K562 (cell line): ENCODE measurements around the gene TRNP1. TPM values are rescaled to one million over a fixed set of nuclear protein-coding genes. Genes with fewer than 3 reads are reported as not detected.

Source experiments
- ATAC-seq: fragments of 200-7000 bp; cut with Tn5 transposase; 3 replicates; pipeline ENCODE4 v1.9.1; 2020; ENCODE audit warnings: moderate library complexity
- BruUV-seq: library from RNA; stranded (reverse); fragments of 400-500 nt; replicated peaks from 2 replicates; lab custom pipeline; 2021; lab: Mats Ljungman, UMichigan
- CTCF ChIA-PET: fragments of 300-600 bp; formaldehyde crosslinking; extraction: SDS; loops from one replicate; lab custom pipeline; 2021; ENCODE audit warnings: low intra/inter-chr PET ratio; lab: Yijun Ruan, JAX
- POLR2A ChIA-PET: fragments of 300-600, 350-650 bp; sonication (Branson Sonifier 250); formaldehyde crosslinking; extraction: SDS; loops from one replicate; lab custom pipeline; 2021; ENCODE audit warnings: antibody characterized with exemption, inconsistent platforms; lab: Yijun Ruan, JAX
- DNase-seq, 4 experiments: peaks; one replicate each; pipeline versions ENCODE4 v3.0.0 to v3.0.0-alpha.2; 2011 to 2018; ENCODE audit warnings: low spot score in 3 of 4, mixed read lengths in 3 of 4; ENCODE audit errors: extremely low read depth in 1 of 4
- FAIRE-seq: peaks from 2 replicates; lab custom pipeline; 2011; peaks lifted over from hg19 to GRCh38; lab: Jason Lieb, UNC
- H2AFZ ChIP-seq: 2 replicates; pipeline ENCODE4 v1.6.0; 2011; ENCODE audit warnings: low read depth, low read length, control low read depth, inconsistent platforms
- H3K27ac ChIP-seq: fragments of 200-600 bp; 3 replicates; pipeline ENCODE4 v1.8.0; 2011; ENCODE audit warnings: low read depth, mild to moderate bottlenecking, control low read depth, inconsistent platforms, low read length, moderate library complexity, mixed read lengths; ENCODE audit errors: extremely low read depth
- H3K27me3 ChIP-seq, 2 experiments: fragments of 300-600 bp in 1 of 2; 2 replicates in 1 of 2; 3 replicates in 1 of 2; pipeline versions ENCODE4 v1.6.0 to v1.8.0; 2011; ENCODE audit warnings: inconsistent platforms in 2 of 2, low read length in 2 of 2, mild to moderate bottlenecking in 1 of 2, mixed read lengths in 1 of 2, moderate library complexity in 1 of 2; ENCODE audit not compliant: control insufficient read depth in 2 of 2, insufficient read depth in 2 of 2
- H3K36me3 ChIP-seq: fragments of 300-600 bp; 3 replicates; pipeline ENCODE4 v1.8.0; 2011; ENCODE audit warnings: mild to moderate bottlenecking, low read length, inconsistent platforms; ENCODE audit not compliant: control insufficient read depth, insufficient read depth
- H3K4me1 ChIP-seq, 2 experiments: fragments of 200-600 bp in 1 of 2; replicated peaks in 1 of 2; 2 replicates in 1 of 2; 3 replicates in 1 of 2; pipeline versions ENCODE4 v1.5.1 to v1.8.0; 2011; ENCODE audit warnings: inconsistent platforms in 2 of 2, low read length in 2 of 2, mild to moderate bottlenecking in 1 of 2, mixed read lengths in 1 of 2, moderate library complexity in 1 of 2; ENCODE audit not compliant: control insufficient read depth in 2 of 2, insufficient read depth in 2 of 2
- H3K4me2 ChIP-seq: 2 replicates; pipeline ENCODE4 v1.6.1; 2011; ENCODE audit warnings: low read length, control low read depth, inconsistent platforms, mixed read lengths; ENCODE audit not compliant: insufficient read depth
- H3K4me3 ChIP-seq: fragments of 200-600 bp; sonication (generic), shearing (Covaris generic); 2 replicates; pipeline ENCODE4 v1.5.1; 2016; ENCODE audit warnings: control low read depth, inconsistent platforms
- H3K79me2 ChIP-seq: fragments of 200-600 bp; 3 replicates; pipeline ENCODE4 v1.8.0; 2011; ENCODE audit warnings: low read length, inconsistent platforms; ENCODE audit not compliant: control insufficient read depth, insufficient read depth
- H3K9ac ChIP-seq, 2 experiments: 2 replicates each; pipeline versions ENCODE4 v1.6.0 to v1.6.1; 2011; ENCODE audit warnings: low read depth in 2 of 2, low read length in 2 of 2, control low read depth in 1 of 2, inconsistent platforms in 1 of 2, mild to moderate bottlenecking in 1 of 2, mixed read lengths in 1 of 2; ENCODE audit not compliant: insufficient read depth in 1 of 2
- H3K9me1 ChIP-seq: one replicate; pipeline ENCODE4 v1.6.0; 2011; ENCODE audit warnings: inconsistent platforms, mild to moderate bottlenecking, low read length, moderate library complexity; ENCODE audit not compliant: control insufficient read depth, insufficient read depth
- H3K9me3 ChIP-seq: replicated peaks from 2 replicates; pipeline ENCODE4 v1.5.1; 2011; ENCODE audit warnings: low read depth, low read length, inconsistent platforms; ENCODE audit not compliant: control insufficient read depth, insufficient read depth
- H4K20me1 ChIP-seq: replicated peaks from 2 replicates; pipeline ENCODE4 v1.6.1; 2011; ENCODE audit warnings: low read length, inconsistent platforms, mixed read lengths; ENCODE audit not compliant: control insufficient read depth, insufficient read depth
- CTBP1 ChIP-seq: fragments of 450-650 bp; IDR thresholded peaks from 2 replicates; pipeline ENCODE4 v1.6.1; 2016; ENCODE audit warnings: borderline replicate concordance
- CTCF ChIP-seq, 3 experiments: IDR thresholded peaks in 2 of 3; conservative IDR thresholded peaks in 1 of 3; 2 replicates each; pipeline ENCODE4 v1.5.1; 2011 to 2012; ENCODE audit warnings: low read length in 3 of 3, mild to moderate bottlenecking in 3 of 3, control low read depth in 2 of 3, improper control_type of control experiment in 1 of 3, inconsistent platforms in 1 of 3, low read depth in 1 of 3, mixed read lengths in 1 of 3, moderate library complexity in 1 of 3; ENCODE audit not compliant: insufficient read depth in 2 of 3
- HCFC1 ChIP-seq: IDR thresholded peaks from 2 replicates; pipeline ENCODE4 v1.6.1; 2012; ENCODE audit warnings: low read depth, low read length, improper control_type of control experiment
- HMGN3 ChIP-seq: IDR thresholded peaks from 2 replicates; pipeline ENCODE4 v1.6.1; 2011; ENCODE audit warnings: borderline replicate concordance, low read depth, mild to moderate bottlenecking, mixed read lengths, low read length; ENCODE audit not compliant: insufficient read length; ENCODE audit errors: extremely low read depth
- HOXB6 ChIP-seq: fragments of 250-450 bp; sonication (Bioruptor Pico); IDR thresholded peaks from 2 replicates; pipeline ENCODE4 v1.5.1; 2022; ENCODE audit warnings: mild to moderate bottlenecking, borderline replicate concordance
- KAT2B ChIP-seq: IDR thresholded peaks from one replicate; pipeline ENCODE4 v1.6.1; 2012; ENCODE audit warnings: low read depth, mild to moderate bottlenecking, control low read depth, inconsistent platforms, low read length, moderate library complexity
- KHSRP ChIP-seq: fragments of 450-650 bp; IDR thresholded peaks from 2 replicates; pipeline ENCODE4 v1.6.1; 2017
- NFATC3 ChIP-seq: fragments of 450-650 bp; IDR thresholded peaks from 2 replicates; pipeline ENCODE4 v1.6.1; 2017; ENCODE audit warnings: mild to moderate bottlenecking
- NR2C2 ChIP-seq, 2 experiments: fragments of 200-800 bp in 1 of 2; sonication (Bioruptor generic) in 1 of 2; sonication (generic) in 1 of 2; formaldehyde crosslinking in 1 of 2; IDR thresholded peaks; 2 replicates each; pipeline versions ENCODE4 v1.6.1 to v1.8.0; 2016 to 2022; ENCODE audit warnings: mild to moderate bottlenecking in 1 of 2, missing compliant biosample characterization in 1 of 2, missing genetic modification characterization in 1 of 2, missing genetic modification reagents in 1 of 2
- NR4A1 ChIP-seq, 2 experiments: fragments of 250-450 bp in 1 of 2; fragments of 450-650 bp in 1 of 2; sonication (Bioruptor Pico) in 1 of 2; IDR thresholded peaks; 2 replicates each; pipeline versions ENCODE4 v1.4.0 to v1.6.1; 2016 to 2020; ENCODE audit warnings: mild to moderate bottlenecking in 2 of 2, missing compliant biosample characterization in 1 of 2, missing genetic modification characterization in 1 of 2, moderate library complexity in 1 of 2
- PKNOX1 ChIP-seq: fragments of 450-650 bp; IDR thresholded peaks from 2 replicates; pipeline ENCODE4 v1.6.1; 2016
- POLR2A ChIP-seq: fragments of 450-650 bp; conservative IDR thresholded peaks from 2 replicates; pipeline ENCODE4 v1.6.1; 2016
- POLR2AphosphoS5 ChIP-seq: IDR thresholded peaks from 2 replicates; pipeline ENCODE4 v1.6.1; 2011; ENCODE audit warnings: mild to moderate bottlenecking, low read depth, low read length, moderate library complexity; ENCODE audit not compliant: control insufficient read depth, insufficient read depth
- SMARCA4 ChIP-seq: fragments of 450-650 bp; IDR thresholded peaks from 2 replicates; pipeline ENCODE4 v1.6.1; 2016
- TSC22D4 ChIP-seq: fragments of 450-650 bp; IDR thresholded peaks from 2 replicates; pipeline ENCODE4 v1.6.1; 2016; ENCODE audit warnings: missing genetic modification characterization, missing biosample characterization, control low read depth
- ZBTB1 ChIP-seq: sonication (generic); formaldehyde crosslinking; IDR thresholded peaks from 2 replicates; pipeline ENCODE4 v1.8.1; 2023; ENCODE audit warnings: missing genetic modification reagents, low read depth, mild to moderate bottlenecking, borderline replicate concordance
- ZFP36 ChIP-seq: fragments of 150-350 bp; IDR thresholded peaks from 2 replicates; pipeline ENCODE4 v1.6.1; 2018; ENCODE audit warnings: low read length, low read depth; ENCODE audit not compliant: partially characterized antibody
- ZNF224 ChIP-seq: sonication (generic); formaldehyde crosslinking; IDR thresholded peaks from 2 replicates; pipeline ENCODE4 v1.8.0; 2022; ENCODE audit warnings: mild to moderate bottlenecking, missing genetic modification reagents
- ZNF282 ChIP-seq: sonication (generic); formaldehyde crosslinking; IDR thresholded peaks from 2 replicates; pipeline ENCODE4 v1.8.1; 2023; ENCODE audit warnings: missing genetic modification reagents
- ZNF584 ChIP-seq: fragments of 200-800 bp; sonication (Bioruptor generic); IDR thresholded peaks from 2 replicates; pipeline ENCODE4 v1.6.1; 2016; ENCODE audit warnings: low read depth, mild to moderate bottlenecking, missing genetic modification characterization, missing compliant biosample characterization
- ZNF589 ChIP-seq: fragments of 200-800 bp; sonication (Bioruptor generic); IDR thresholded peaks from 2 replicates; pipeline ENCODE4 v1.6.1; 2016; ENCODE audit warnings: low read depth, missing genetic modification characterization, missing compliant biosample characterization
- ZNF707 ChIP-seq: fragments of 250-450 bp; sonication (Bioruptor Pico); conservative IDR thresholded peaks from 2 replicates; pipeline ENCODE4 v1.8.0; 2022; ENCODE audit warnings: inconsistent platforms, mild to moderate bottlenecking, moderate library complexity
- WGBS: fragments of 100-300 bp; shearing (Covaris generic); methylation state at CpG from one replicate; pipeline ENCODE4 v1.1.6; 2016; ENCODE audit warnings: low coverage, mixed read lengths; ENCODE audit not compliant: insufficient coverage; ENCODE audit errors: missing lambda C conversion rate; 5-methylcytosine and 5-hydroxymethylcytosine counted together
- in situ Hi-C: fragments of 300-500 bp; cut with MboI; formaldehyde crosslinking; loops from 4 replicates; pipeline ENCODE4 v1.15.0; 2018; ENCODE audit warnings: inconsistent platforms, mixed read lengths
- intact Hi-C: fragments of 100-400 bp; cut with micrococcal nuclease; formaldehyde crosslinking; loops from 2 replicates; pipeline ENCODE4 v1.14.2; 2022
- polyA plus RNA-seq, 8 experiments: library from polyadenylated mRNA; depleted of rRNA in 4 of 8; stranded (reverse) in 5 of 8; unstranded in 3 of 8; fragments of >200 nt; fragmentation: Nextera tagmentation in 2 of 8; fragmentation: Illumina TruSeq in 1 of 8; extraction: Ambion mirVana in 2 of 8; extraction: Trizol in 1 of 8; gene quantifications; 2 replicates each; pipeline versions ENCODE4 v1.2.1 to v1.2.3, GENCODE V29; 2011 to 2014; ENCODE audit warnings: inconsistent platforms in 1 of 8, missing spikeins in 1 of 8
- total RNA-seq, 7 experiments: library from RNA; depleted of rRNA in 6 of 7; stranded (reverse); fragments of >200 nt in 6 of 7; fragmentation: Illumina TruSeq in 2 of 7; extraction: Trizol in 2 of 7; gene quantifications; 2 replicates each; pipeline versions ENCODE4 v1.2.1 to v1.2.3, GENCODE V29; 2011 to 2021; ENCODE audit warnings: low replicate concordance in 1 of 7

TRNP1 gene
- total and polyA plus RNA-seq, 9 of the 15 experiments (the other 6 are each of a cell fraction or from before 2014, with no cell fraction given), result 0.03 to 1.3 (median 0.95) TPM

- ChIA-PET POLR2A (no interaction called here), CTCF (interaction anchor here (0.6 kb wide), 1 partner anchor 272 kb away, joined by 4 read pairs; the partner anchor contains the start of gene TMEM222)
- peak; percentile 58 for ATAC-seq
- FAIRE-seq, result peak; percentile 58
- peak overlapping the region; percentile 85 for H2AFZ ChIP-seq
- H3K4me1 ChIP-seq, result peaks cover 5 to 13% of the 10 kb centered on the region in 2 experiments; a peak in 3 of 5 replicates
- no peak overlapping the region for H3K9ac ChIP-seq
- H3K79me2 ChIP-seq, result no peaks in the 10 kb centered on the region
- H3K27me3 ChIP-seq, result peaks cover 0 to 5% of the 10 kb centered on the region in 2 experiments; a peak in 1 of 5 replicates
- peak in 2 of 4 experiments; percentile 57 to 75 for DNase-seq
- H3K4me2 ChIP-seq, result no peak overlapping the region; the same call in 1 of the 2 replicates
- H4K20me1 ChIP-seq, result no peaks in the 10 kb centered on the region
- no peaks in the 10 kb centered on the region; the same call in 1 of the 2 replicates for H3K9me3 ChIP-seq
- H3K9me1 ChIP-seq, result no peaks in the 10 kb centered on the region
- no peak overlapping the region for H3K27ac ChIP-seq
- BruUV-seq, result no TSS peak
- 11% methylated on average over 3 of the region's 3 CpGs for whole genome bisulfite sequencing
- intact Hi-C loops (loop anchor here (5.0 to 10.0 kb wide), 3 partner anchors 248 to 615 kb away; no protein-coding TSS in a partner anchor), in situ Hi-C loops (loop anchor here (5.0 kb wide), 2 partner anchors 48 to 233 kb away; no protein-coding TSS in a partner anchor)
- no peak overlapping the region for H3K4me3 ChIP-seq
- no peaks in the 10 kb centered on the region for H3K36me3 ChIP-seq
- peak; percentile 98 for TF ChIP-seq PKNOX1
- TF ChIP-seq ZBTB1 (CRISPR knock-in tag), result no peak
- no peak for TF ChIP-seq HMGN3
- TF ChIP-seq ZNF584, result no peak
- TF ChIP-seq HOXB6, result no peak
- no peak for TF ChIP-seq CTCF (IDR thresholded peaks at IDR 0.05 in 2 of 3, conservative IDR thresholded peaks at IDR 0.05 in 1 of 3; ENCODE audit: insufficient read depth in 2 of 3, low read depth in 1 of 3, low read length in 3 of 3)
- TF ChIP-seq ZNF282 (CRISPR knock-in tag), result no peak
- no peak for TF ChIP-seq CTBP1
- no peak for TF ChIP-seq KHSRP
- TF ChIP-seq ZNF707 (CRISPR knock-in tag), result no peak
- TF ChIP-seq NR2C2 (CRISPR knock-in tag; IDR thresholded peaks at IDR 0.05), result no peak
- TF ChIP-seq NR2C2 (tag; IDR thresholded peaks at IDR 0.05), result no peak
- TF ChIP-seq ZNF224, result no peak
- no peak for TF ChIP-seq TSC22D4
- TF ChIP-seq KAT2B, result no peak
- TF ChIP-seq POLR2A, result 0 out of 2 replicates have a peak, but pooled peaks have one; percentile 23
- no peak for TF ChIP-seq SMARCA4
- TF ChIP-seq NFATC3, result no peak
- no peak for TF ChIP-seq ZNF589 (CRISPR knock-in tag)
- no peak for TF ChIP-seq POLR2AphosphoS5
- TF ChIP-seq NR4A1 (CRISPR knock-in tag; IDR thresholded peaks at IDR 0.05), result no peak
- TF ChIP-seq NR4A1 (tag; IDR thresholded peaks at IDR 0.05), result no peak
- TF ChIP-seq ZFP36, result no peak
- TF ChIP-seq HCFC1, result 0 out of 2 replicates have a peak, but pooled peaks have one; percentile 20
Observed at GRCh38 chr1:27049607-27050006, 56.1 kb downstream of the TRNP1 start.
